HEK293 (cell line): ENCODE measurements around the gene CTIF.

Experiments
- CTCF ChIA-PET: fragments of 350-600 bp; formaldehyde crosslinking; extraction: SDS; loops from one replicate; lab custom pipeline; 2021; ENCODE audit warnings: antibody characterized with exemption; lab: Yijun Ruan, JAX
- POLR2A ChIA-PET: fragments of 300-600 bp; formaldehyde crosslinking; extraction: SDS; loops from one replicate; lab custom pipeline; 2020; ENCODE audit warnings: antibody characterized with exemption, inconsistent platforms; lab: Yijun Ruan, JAX
- H3K27ac ChIP-seq: fragments of 200-500 bp; sonication (Bioruptor generic); 2 replicates; pipeline ENCODE4 v1.5.1; 2014; ENCODE audit warnings: low read depth, low read length, control low read depth, inconsistent platforms; ENCODE audit errors: extremely low read depth
- H3K36me3 ChIP-seq, 2 experiments: fragments of 200-500 bp in 1 of 2; sonication (Bioruptor generic) in 1 of 2; 1 replicate in 1 of 2; 2 replicates in 1 of 2; pipeline ENCODE4 v1.5.1; 2014 to 2017; ENCODE audit warnings: inconsistent platforms in 2 of 2, low read length in 2 of 2; ENCODE audit not compliant: control insufficient read depth in 2 of 2, insufficient read depth in 1 of 2
- H3K4me1 ChIP-seq: fragments of 200-500 bp; sonication (Bioruptor generic); 2 replicates; pipeline ENCODE4 v1.5.1; 2014; ENCODE audit warnings: mild to moderate bottlenecking, low read length, inconsistent platforms; ENCODE audit not compliant: control insufficient read depth, insufficient read depth
- H3K4me3 ChIP-seq: 2 replicates; pipeline ENCODE4 v1.5.1; 2011; ENCODE audit warnings: low read depth, mild to moderate bottlenecking, control low read depth, low read length, moderate library complexity
- H3K9me3 ChIP-seq: fragments of 200-500 bp; sonication (Bioruptor generic); 2 replicates; pipeline ENCODE4 v1.5.1; 2014; ENCODE audit warnings: low read depth, low read length, inconsistent platforms; ENCODE audit not compliant: control insufficient read depth, insufficient read depth
- GLIS1 ChIP-seq: fragments of 450-650 bp; formaldehyde crosslinking; IDR thresholded peaks from 2 replicates; pipeline ENCODE4 v1.5.1; 2016; ENCODE audit warnings: missing biosample characterization, missing genetic modification characterization
- HIC1 ChIP-seq: fragments of 450-650 bp; formaldehyde crosslinking; IDR thresholded peaks from 2 replicates; pipeline ENCODE4 v1.5.1; 2016; ENCODE audit warnings: missing biosample characterization, missing genetic modification characterization
- HOXD13 ChIP-seq: sonication (generic); formaldehyde crosslinking; IDR thresholded peaks from 2 replicates; pipeline ENCODE4 v1.8.0; 2022; ENCODE audit warnings: missing genetic modification reagents, borderline replicate concordance
- RBAK ChIP-seq: fragments of 450-650 bp; formaldehyde crosslinking; IDR thresholded peaks from 2 replicates; pipeline ENCODE4 v1.5.1; 2016; ENCODE audit warnings: missing biosample characterization, missing genetic modification characterization
- ZIC2 ChIP-seq: fragments of 450-650 bp; formaldehyde crosslinking; IDR thresholded peaks from 2 replicates; pipeline ENCODE4 v1.5.1; 2016; ENCODE audit warnings: missing biosample characterization, missing genetic modification characterization
- ZNF121 ChIP-seq: fragments of 450-650 bp; formaldehyde crosslinking; IDR thresholded peaks from 2 replicates; pipeline ENCODE4 v1.5.1; 2016; ENCODE audit warnings: missing biosample characterization, missing genetic modification characterization
- ZNF23 ChIP-seq: fragments of 450-650 bp; formaldehyde crosslinking; IDR thresholded peaks from 2 replicates; pipeline ENCODE4 v1.5.1; 2016; ENCODE audit warnings: missing biosample characterization, missing genetic modification characterization, borderline replicate concordance
- ZNF239 ChIP-seq: fragments of 450-650 bp; formaldehyde crosslinking; IDR thresholded peaks from 2 replicates; pipeline ENCODE4 v1.5.1; 2016; ENCODE audit warnings: missing biosample characterization, missing genetic modification characterization
- ZNF248 ChIP-seq: fragments of 450-650 bp; formaldehyde crosslinking; IDR thresholded peaks from 2 replicates; pipeline ENCODE4 v1.5.1; 2017; ENCODE audit warnings: missing biosample characterization, missing genetic modification characterization
- ZNF426 ChIP-seq: fragments of 450-650 bp; formaldehyde crosslinking; IDR thresholded peaks from 2 replicates; pipeline ENCODE4 v1.5.1; 2017; ENCODE audit warnings: missing biosample characterization, missing genetic modification characterization, mild to moderate bottlenecking, inconsistent platforms, moderate library complexity
- ZNF544 ChIP-seq: fragments of 450-650 bp; formaldehyde crosslinking; IDR thresholded peaks from 2 replicates; pipeline ENCODE4 v1.5.0; 2017; ENCODE audit warnings: missing biosample characterization, missing genetic modification characterization
- ZNF600 ChIP-seq: fragments of 450-650 bp; formaldehyde crosslinking; IDR thresholded peaks from 2 replicates; pipeline ENCODE4 v1.5.1; 2016; ENCODE audit warnings: missing biosample characterization, missing genetic modification characterization
- ZNF670 ChIP-seq: fragments of 450-650 bp; formaldehyde crosslinking; IDR thresholded peaks from 2 replicates; pipeline ENCODE4 v1.5.1; 2016; ENCODE audit warnings: missing biosample characterization, missing genetic modification characterization, low read depth
- ZNF704 ChIP-seq: fragments of 450-650 bp; formaldehyde crosslinking; IDR thresholded peaks from 2 replicates; pipeline ENCODE4 v1.5.1; 2016; ENCODE audit warnings: missing biosample characterization, missing genetic modification characterization
- ZSCAN4 ChIP-seq: fragments of 450-650 bp; formaldehyde crosslinking; IDR thresholded peaks from 2 replicates; pipeline ENCODE4 v1.5.1; 2017; ENCODE audit warnings: missing biosample characterization, missing genetic modification characterization

Gene CTIF

GRCh38 chr18:48572402-48573126, 33.7 kb downstream of the CTIF start:
- Histone ChIP-seq H3K36me3 (no peaks in the 10 kb centered on the region), H3K4me1 (no peaks in the 10 kb centered on the region; the same call in 1 of the 2 replicates), H3K27ac (no peak overlapping the region), H3K4me3 (no peak overlapping the region), H3K9me3 (no peaks in the 10 kb centered on the region)
- TF ChIP-seq GLIS1 (tag by site-specific recombination) (0 out of 2 replicates have a peak, but pooled peaks have one; percentile 34), ZNF121 (tag by site-specific recombination) (peak; percentile 54; the same call in 1 of the 2 replicates), ZNF670 (tag by site-specific recombination) (no peak)
- ChIA-PET POLR2A (no interaction called here), CTCF (interaction anchor here (0.6 to 0.9 kb wide), 4 partner anchors 75 to 99 kb away, joined by 3 to 5 read pairs (median 4); no protein-coding TSS in a partner anchor)

- Histone ChIP-seq H3K4me1 (no peaks in the 10 kb centered on the region; the same call in 1 of the 2 replicates), H3K27ac (no peak overlapping the region), H3K4me3 (no peak overlapping the region), H3K9me3 (no peaks in the 10 kb centered on the region), H3K36me3 (no peaks in the 10 kb centered on the region)
- TF ChIP-seq ZNF600 (tag by site-specific recombination) (no peak), ZNF544 (tag by site-specific recombination) (no peak), ZIC2 (peak; percentile 53), ZNF248 (tag by site-specific recombination) (no peak), ZNF704 (tag by site-specific recombination) (no peak)
- CTCF ChIA-PET, result interaction anchor here (0.6 to 1.5 kb wide), 6 partner anchors 11 to 98 kb away, joined by 3 to 4 read pairs (median 3); no protein-coding TSS in a partner anchor
- POLR2A ChIA-PET, result interaction anchor here (0.6 kb wide), 1 partner anchor 23 kb away, joined by 5 read pairs; no protein-coding TSS in a partner anchor
Measured at GRCh38 chr18:48573632-48574283, 34.9 kb downstream of the CTIF start.

- Histone ChIP-seq H3K9me3 (no peaks in the 10 kb centered on the region), H3K4me1 (no peaks in the 10 kb centered on the region; the same call in 1 of the 2 replicates), H3K36me3 (no peaks in the 10 kb centered on the region), H3K27ac (no peak overlapping the region), H3K4me3 (no peak overlapping the region)
- POLR2A ChIA-PET, result interaction anchor here (0.6 kb wide), 2 partner anchors 22 to 377 kb away, joined by 3 to 5 read pairs; no protein-coding TSS in a partner anchor
- CTCF ChIA-PET, result interaction anchor here (0.6 to 1.5 kb wide), 3 partner anchors 12 to 279 kb away, joined by 3 to 4 read pairs (median 3); no protein-coding TSS in a partner anchor
- TF ChIP-seq ZNF239 (tag by site-specific recombination), result no peak
- no peak for TF ChIP-seq ZSCAN4 (tag by site-specific recombination)
- no peak for TF ChIP-seq RBAK
Measured at GRCh38 chr18:48574667-48575300, 36.0 kb downstream of the CTIF start.

- Histone ChIP-seq H3K4me3 (no peak overlapping the region), H3K27ac (no peak overlapping the region), H3K9me3 (no peaks in the 10 kb centered on the region), H3K36me3 (no peaks in the 10 kb centered on the region), H3K4me1 (no peaks in the 10 kb centered on the region; the same call in 1 of the 2 replicates)
- ChIA-PET POLR2A (interaction anchor here (0.6 kb wide), 1 partner anchor 377 kb away, joined by 3 read pairs; no protein-coding TSS in a partner anchor), CTCF (interaction anchor here (1.5 kb wide), 1 partner anchor 13 kb away, joined by 4 read pairs; no protein-coding TSS in a partner anchor)
- peak; percentile 40 for TF ChIP-seq ZIC2
- TF ChIP-seq HIC1 (tag by site-specific recombination), result no peak
- TF ChIP-seq ZNF426 (tag by site-specific recombination), result no peak
- no peak for TF ChIP-seq HOXD13 (CRISPR knock-in tag)
- no peak for TF ChIP-seq ZNF23 (tag by site-specific recombination)
Measured at GRCh38 chr18:48575301-48575657, 36.4 kb downstream of the CTIF start.
